Stimulated activated CD4-positive, alpha-beta T cell treated with anti-CD3 and anti-CD28 coated beads, Interleukin-2, amount 100 ng/mL, for 24 hours (primary cell): ENCODE results near the gene SHF.
A peak's percentile ranks its signal among the peaks of the same experiment; 100 is the strongest.

ENCODE experiments used
- DNase-seq, 2 donors: peaks; one replicate each; pipeline ENCODE4 v3.0.0-alpha.2; 2020

SHF gene

DNA sequence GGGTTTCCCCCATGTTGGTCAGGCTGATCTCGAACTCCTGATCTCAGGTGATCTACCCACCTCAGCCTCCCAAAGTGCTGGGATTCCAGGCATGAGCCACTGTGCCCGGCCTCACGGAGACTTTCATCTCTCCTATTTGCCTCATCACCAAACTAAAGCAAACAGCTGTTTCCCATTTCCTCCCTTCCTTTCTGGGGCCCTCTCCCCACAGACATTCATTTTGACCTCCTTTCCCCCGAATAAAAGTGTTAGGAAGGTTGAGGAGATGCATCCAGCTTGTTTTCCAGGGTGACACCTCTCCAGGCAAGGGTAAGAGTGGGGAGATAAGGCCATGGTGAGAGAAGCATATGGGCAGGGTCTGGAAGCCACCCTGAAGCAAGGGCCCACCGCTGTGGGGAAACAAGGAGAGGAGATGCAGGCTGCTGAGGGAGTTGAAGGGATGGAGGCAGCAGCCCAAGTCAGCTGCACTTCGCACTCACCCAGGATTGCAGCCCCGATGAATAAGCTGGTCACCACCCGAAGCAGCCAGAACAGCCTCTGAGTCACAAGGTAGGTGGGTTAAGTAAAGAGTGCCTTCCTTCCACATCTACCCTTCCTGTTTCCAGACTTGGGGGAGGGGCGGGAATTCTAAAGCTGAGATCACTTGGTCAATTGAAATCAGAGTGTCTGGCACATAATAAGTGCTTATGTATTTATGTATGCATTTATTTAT lies 65.9 kb downstream of the SHF start:
- DNase-seq = no peak

DNA sequence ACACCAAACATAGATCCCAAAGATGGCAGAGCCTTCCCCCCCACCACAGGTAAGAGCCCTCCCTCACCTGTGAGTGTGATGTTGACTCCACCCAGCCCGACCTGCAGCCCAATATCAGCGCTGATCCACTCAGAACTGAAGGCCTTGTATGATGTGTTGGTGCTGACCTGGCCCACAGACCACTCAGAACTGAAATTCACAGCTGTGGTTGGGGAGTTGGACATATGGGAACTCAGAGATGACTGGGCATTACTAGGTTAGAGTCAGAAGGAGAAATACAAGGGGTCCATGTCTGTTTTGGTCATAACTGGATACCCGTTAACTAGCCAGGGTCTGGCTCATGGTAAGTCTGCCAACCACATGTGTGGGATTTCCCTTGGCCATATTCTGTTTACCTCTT lies 66.7 kb downstream of the SHF start:
- no peak for DNase-seq

DNA sequence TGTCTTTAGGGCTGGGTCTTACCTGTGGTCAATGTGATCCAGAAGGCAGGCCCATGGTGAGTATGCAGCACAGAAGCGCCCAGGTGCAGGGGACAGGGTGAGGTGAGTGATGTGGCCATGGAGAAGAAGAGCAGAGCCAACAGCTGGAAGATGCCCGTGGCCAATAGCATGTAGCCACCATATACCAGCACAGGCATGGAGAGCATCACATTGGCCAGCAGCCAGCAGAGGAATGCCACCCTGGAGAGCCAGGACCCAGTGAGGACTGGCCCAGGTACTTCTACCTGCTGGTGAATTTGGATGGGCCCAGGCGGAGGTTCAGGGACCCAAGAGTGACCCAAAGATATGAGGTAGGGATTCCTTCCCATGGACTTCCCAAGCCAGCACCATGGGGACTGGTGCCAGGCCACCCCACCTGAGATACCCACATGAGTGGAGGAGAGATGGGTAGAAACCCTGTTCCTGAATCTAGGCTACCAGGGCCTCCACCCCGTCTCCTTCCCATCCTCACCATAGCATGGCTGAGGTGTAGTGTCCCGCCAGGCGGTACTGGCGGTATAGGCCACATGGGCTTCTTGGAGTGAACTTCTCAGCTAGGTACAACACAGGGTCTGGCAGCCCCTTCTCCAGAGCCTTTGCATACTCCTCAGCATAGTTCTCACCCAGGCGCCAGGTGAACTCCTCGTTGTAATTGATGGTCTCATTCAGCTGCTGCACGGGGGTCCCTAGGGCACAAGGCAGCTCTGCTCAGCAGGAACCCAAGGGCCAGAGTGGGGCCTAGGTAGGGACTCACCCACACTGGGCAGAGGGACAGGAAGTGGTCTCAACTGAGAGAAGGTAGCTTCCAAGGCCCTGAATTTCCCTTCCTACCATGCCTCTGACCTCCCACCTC lies 67.4 kb downstream of the SHF start:
- DNase-seq = no peak

DNA sequence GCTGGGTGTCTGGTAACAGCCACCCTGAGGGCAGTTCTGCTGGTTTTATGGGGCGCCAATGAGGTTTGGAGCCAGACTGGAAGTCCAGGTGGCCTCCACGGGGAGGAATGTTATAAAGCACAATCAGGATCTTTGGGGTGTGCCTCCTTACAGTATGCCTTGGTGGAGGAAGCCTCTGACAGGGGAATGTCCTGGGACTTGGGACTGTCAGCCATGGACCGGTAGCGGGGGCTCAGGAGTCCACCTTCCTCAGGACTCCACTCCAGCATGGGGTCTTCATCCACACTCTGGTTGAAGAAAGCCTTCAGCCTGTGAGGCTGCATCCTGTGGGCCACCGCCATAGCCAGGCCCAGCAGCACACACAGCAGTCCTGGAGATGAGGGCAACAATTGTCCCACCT lies 68.8 kb downstream of the SHF start:
- DNase-seq = no peak

DNA sequence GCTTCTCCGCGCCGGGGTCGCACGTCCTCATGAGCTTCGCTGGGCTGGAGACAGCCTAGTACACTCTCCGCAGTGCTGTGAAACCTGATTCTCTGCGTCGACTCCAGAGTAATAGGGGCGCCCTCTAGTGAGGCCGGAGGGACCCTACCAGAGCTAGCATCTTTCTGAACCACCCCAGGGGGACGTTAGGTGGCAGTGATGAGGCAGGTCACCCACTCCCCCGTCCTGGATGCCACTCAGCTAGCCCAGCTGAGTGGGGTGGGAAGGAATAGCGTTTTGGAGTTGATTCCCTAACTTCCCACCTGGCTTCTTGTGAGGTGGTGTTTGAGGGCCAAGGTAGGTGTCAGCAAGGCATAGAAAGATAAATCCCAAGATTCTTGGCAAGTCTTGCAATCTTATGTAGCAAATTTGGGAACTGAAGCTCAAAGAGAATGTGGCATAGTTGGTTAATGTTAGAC lies 69.6 kb downstream of the SHF start:
- peak; percentile 88 for DNase-seq

DNA sequence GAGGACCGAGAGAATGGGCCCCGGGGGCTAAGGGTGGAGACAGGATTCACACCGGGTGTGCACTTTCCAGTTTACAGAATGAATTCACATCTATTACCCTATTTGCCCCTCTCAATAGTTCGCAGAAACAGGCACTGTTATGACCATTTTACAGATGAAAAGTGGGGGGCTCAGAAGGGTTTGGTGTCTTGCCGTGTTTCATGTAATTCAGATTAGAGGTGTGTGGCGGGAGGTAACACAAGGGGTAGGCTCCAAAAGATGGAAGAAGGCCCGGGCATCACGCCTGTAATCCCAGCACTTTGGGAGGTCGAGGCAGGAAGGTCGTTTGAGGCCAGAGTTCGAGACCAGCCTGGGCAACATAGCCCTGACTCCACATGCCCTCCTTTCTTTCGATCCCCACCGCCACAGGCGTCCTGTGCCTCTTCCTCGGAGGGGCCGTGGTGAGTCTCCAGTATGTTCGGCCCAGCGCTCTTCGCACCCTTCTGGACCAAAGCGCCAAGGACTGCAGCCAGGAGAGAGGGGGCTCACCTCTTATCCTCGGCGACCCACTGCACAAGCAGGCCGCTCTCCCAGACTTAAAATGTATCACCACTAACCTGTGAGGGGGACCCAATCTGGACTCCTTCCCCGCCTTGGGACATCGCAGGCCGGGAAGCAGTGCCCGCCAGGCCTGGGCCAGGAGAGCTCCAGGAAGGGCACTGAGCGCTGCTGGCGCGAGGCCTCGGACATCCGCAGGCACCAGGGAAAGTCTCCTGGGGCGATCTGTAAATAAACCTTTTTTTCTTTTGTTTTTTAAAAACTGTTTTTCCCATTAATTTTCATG lies 70.2 kb downstream of the SHF start:
- DNase-seq = no peak
